HG03575 (cell line): ENCODE data around the gene SHPK.
"Not testable (repeated sequence)": the region's sequence is repeated elsewhere in the genome, so short reads cannot be mapped to it uniquely, and the experiment has no call there.

Experiments used
- ATAC-seq: cut with Tn5 transposase; IDR thresholded peaks from one replicate; pipeline ENCODE4 v1.9.1; 2021; ENCODE audit not compliant: unreplicated experiment, insufficient number of reproducible peaks, low FRiP score; ENCODE audit errors: extremely low read depth

The SHPK gene

GRCh38 chr17:3569534-3570137 is 66.4 kb downstream of the SHPK start:
- no peak for ATAC-seq

- ATAC-seq = no peak
Measured at GRCh38 chr17:3566551-3566950, 69.5 kb downstream of the SHPK start.

- no peak for ATAC-seq
Measured at GRCh38 chr17:3565143-3565542, 70.9 kb downstream of the SHPK start.

- ATAC-seq = not testable (repeated sequence)
Measured at GRCh38 chr17:3564241-3564640, 71.8 kb downstream of the SHPK start.

GRCh38 chr17:3559270-3559645 is 76.8 kb downstream of the SHPK start:
- ATAC-seq = no peak

- ATAC-seq = no peak
Measured at GRCh38 chr17:3558603-3559269, 77.3 kb downstream of the SHPK start.
